Eye (tissue), 1 donor: ENCODE measurements around the gene WIZ.

Experiments used
- DNase-seq: peaks from one replicate; pipeline ENCODE4 v3.0.0-alpha.2; 2015

WIZ gene

GRCh38 chr19:15371786-15372380 lies 77.9 kb downstream of the WIZ start:
- DNase-seq = no peak

GRCh38 chr19:15371119-15371518 lies 78.6 kb downstream of the WIZ start:
- DNase-seq = no peak
